Superior temporal gyrus (tissue), 1 donor: ENCODE results near the gene AIG1.
"Not testable (repeated sequence)": the region's sequence is repeated elsewhere in the genome, so short reads cannot be mapped to it uniquely, and the experiment has no call there.

ENCODE experiments used
- DNase-seq: peaks from one replicate; pipeline ENCODE4 v3.0.0-alpha.2; 2016; ENCODE audit errors: extremely low spot score

Gene AIG1

GRCh38 chr6:143325379-143326140, 264.9 kb downstream of the AIG1 start:
- DNase-seq = no peak

DNA sequence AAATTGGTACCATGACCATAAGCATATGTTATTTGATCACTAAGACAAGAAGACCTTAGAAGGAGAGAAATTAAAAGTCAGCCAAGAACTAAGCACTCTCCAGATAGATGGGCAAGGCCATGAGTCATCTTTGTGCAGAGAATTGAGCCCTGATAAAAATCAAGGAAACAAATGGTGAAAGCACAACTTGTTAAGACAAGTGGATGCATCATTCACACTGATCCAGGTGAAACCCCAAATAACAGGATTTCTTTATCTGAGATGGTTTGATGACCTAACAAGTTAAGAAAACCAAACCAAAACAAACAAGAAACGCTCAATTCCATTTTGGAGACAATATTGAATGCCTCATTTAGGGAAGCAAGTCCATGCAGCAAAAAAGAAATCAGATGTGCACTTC, 268.2 kb downstream of the AIG1 start:
- DNase-seq = no peak

- DNase-seq = no peak
Observed at GRCh38 chr6:143329323-143329722, 268.6 kb downstream of the AIG1 start.

- DNase-seq = no peak
Observed at GRCh38 chr6:143331362-143331761, 270.7 kb downstream of the AIG1 start.

GRCh38 chr6:143332153-143332845, 271.6 kb downstream of the AIG1 start:
- DNase-seq = no peak

DNA sequence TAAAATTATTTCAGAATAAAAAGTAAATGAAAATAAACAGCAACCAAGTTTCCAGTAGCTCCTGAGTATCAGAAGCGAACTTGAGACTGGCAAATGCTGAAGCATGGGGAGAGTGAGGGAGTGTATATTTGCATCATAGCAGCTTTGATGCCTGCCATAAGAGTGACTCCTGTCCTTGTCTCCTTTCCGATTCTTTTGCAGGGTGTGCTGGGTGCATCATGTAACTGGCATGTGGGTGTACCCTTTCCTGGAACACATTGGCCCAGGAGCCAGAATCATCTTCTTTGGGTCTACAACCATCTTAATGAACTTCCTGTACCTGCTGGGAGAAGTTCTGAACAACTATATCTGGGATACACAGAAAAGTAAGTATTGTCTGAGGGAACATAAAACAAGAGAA, 272.4 kb downstream of the AIG1 start:
- DNase-seq = no peak

GRCh38 chr6:143333749-143334520, 273.2 kb downstream of the AIG1 start:
- DNase-seq = peak; percentile 49

GRCh38 chr6:143335865-143336264, 275.2 kb downstream of the AIG1 start:
- DNase-seq = no peak

- no peak for DNase-seq
Observed at GRCh38 chr6:143336446-143337152, 275.9 kb downstream of the AIG1 start.

DNA sequence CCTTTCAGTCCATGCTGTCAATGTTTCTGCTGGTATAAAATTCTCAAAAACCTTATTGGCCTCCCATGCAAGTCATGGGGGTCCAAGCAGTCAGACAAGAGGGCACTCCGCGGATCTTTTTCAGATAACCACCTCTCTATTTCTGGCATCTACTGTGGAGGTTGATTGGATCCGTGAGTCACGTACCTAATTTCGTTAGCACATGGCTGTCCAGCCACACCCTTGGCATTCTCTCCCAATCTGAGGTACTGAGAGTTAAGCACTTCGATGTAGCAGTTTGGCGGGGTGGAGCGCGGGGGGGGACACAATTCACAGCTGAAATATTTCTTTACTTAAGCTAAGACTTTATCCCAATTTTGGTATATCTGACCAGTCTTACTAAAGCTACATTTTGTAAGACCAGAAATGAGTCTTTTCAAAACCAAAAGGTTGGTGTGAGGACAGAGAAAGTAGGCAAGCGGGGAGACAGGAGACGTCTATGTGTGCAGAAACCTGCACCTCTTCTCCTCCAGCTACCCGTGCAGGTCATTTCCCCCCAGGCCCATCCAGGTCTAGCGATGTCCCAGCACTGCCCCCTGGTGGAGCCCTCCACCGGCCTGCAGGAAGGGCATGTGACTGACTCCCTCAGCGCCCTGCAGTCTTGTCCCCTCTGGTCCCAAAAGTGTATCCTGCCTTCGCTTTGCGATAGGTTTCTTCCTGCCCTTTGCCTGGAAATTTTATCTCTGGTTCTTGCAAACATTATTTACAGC, 276.7 kb downstream of the AIG1 start:
- DNase-seq = no peak

GRCh38 chr6:143339223-143339622, 278.5 kb downstream of the AIG1 start:
- no peak for DNase-seq

- not testable (repeated sequence) for DNase-seq
Observed at GRCh38 chr6:143345477-143345876, 284.8 kb downstream of the AIG1 start.

GRCh38 chr6:143346004-143346403, 285.3 kb downstream of the AIG1 start:
- no peak for DNase-seq

GRCh38 chr6:143348531-143348930, 287.8 kb downstream of the AIG1 start:
- no peak for DNase-seq

DNA sequence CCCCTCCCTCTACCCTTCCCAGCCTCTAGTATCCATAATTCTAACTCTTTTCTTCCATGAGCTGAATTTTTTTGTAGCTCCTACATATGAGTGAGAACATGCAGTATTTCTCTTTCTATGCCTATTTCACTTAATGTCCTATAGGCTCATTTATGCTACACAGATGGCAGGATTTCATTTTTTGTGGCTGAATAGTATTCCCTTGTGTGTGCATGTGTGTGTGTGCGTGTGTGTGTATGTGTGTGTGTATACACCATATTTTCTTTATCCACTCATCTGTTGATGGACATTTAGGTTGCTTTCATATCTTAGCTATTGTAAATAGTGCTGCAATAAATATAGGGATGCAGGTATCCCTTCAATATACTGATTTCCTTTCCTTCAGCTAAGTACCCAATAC, 288.8 kb downstream of the AIG1 start:
- DNase-seq = no peak

- no peak for DNase-seq
Observed at GRCh38 chr6:143356101-143356880, 295.6 kb downstream of the AIG1 start.

GRCh38 chr6:143357152-143357551, 296.5 kb downstream of the AIG1 start:
- DNase-seq = no peak

GRCh38 chr6:143357561-143358255, 297.0 kb downstream of the AIG1 start:
- no peak for DNase-seq

- no peak for DNase-seq
Observed at GRCh38 chr6:143361536-143362191, 301.0 kb downstream of the AIG1 start.
